Fibroblast of lung (primary cell): ENCODE results near the gene TRAF3. TPM values are rescaled to one million over a fixed set of nuclear protein-coding genes. Genes with fewer than 3 reads are reported as not detected.

Experiments
- DNase-seq, 2 donors: peaks; one replicate each; pipeline versions ENCODE4 v3.0.0 to v3.0.0-alpha.2; 2010; ENCODE audit warnings: low read depth in 2 of 2
- H2AFZ ChIP-seq: 2 replicates; pipeline ENCODE4 v1.5.1; 2012; ENCODE audit warnings: low read length, control low read depth, inconsistent platforms
- H3K27ac ChIP-seq: 2 replicates; pipeline ENCODE4 v1.5.1; 2011; ENCODE audit warnings: low read length, control low read depth; ENCODE audit not compliant: insufficient read depth
- H3K27me3 ChIP-seq: 2 replicates; pipeline ENCODE4 v1.5.1; 2011; ENCODE audit warnings: mild to moderate bottlenecking, low read length; ENCODE audit not compliant: control insufficient read depth, insufficient read depth
- H3K36me3 ChIP-seq: 2 replicates; pipeline ENCODE4 v1.5.1; 2011; ENCODE audit warnings: low read length; ENCODE audit not compliant: control insufficient read depth, insufficient read depth
- H3K4me1 ChIP-seq: 2 replicates; pipeline ENCODE4 v1.5.1; 2011; ENCODE audit warnings: low read length; ENCODE audit not compliant: control insufficient read depth, insufficient read depth; ENCODE audit errors: extremely low read depth
- H3K4me2 ChIP-seq: 2 replicates; pipeline ENCODE4 v1.5.1; 2011; ENCODE audit warnings: low read length, control low read depth; ENCODE audit not compliant: insufficient read depth; ENCODE audit errors: extremely low read depth
- H3K4me3 ChIP-seq, 4 experiments: fragments of 200-600 bp in 1 of 4; sonication (generic) in 1 of 4; replicated peaks in 1 of 4; 2 replicates each; pipeline ENCODE4 v1.5.1; 2011 to 2016; ENCODE audit warnings: low read length in 4 of 4, low read depth in 3 of 4, mild to moderate bottlenecking in 3 of 4, control low read depth in 2 of 4, inconsistent platforms in 1 of 4, mixed read lengths in 1 of 4; ENCODE audit not compliant: insufficient read depth in 1 of 4; ENCODE audit errors: control extremely low read depth in 1 of 4
- H3K79me2 ChIP-seq: 2 replicates; pipeline ENCODE4 v1.5.1; 2012; ENCODE audit warnings: mild to moderate bottlenecking, low read length, inconsistent platforms; ENCODE audit not compliant: control insufficient read depth, insufficient read depth
- H3K9ac ChIP-seq: 2 replicates; pipeline ENCODE4 v1.5.1; 2011; ENCODE audit warnings: mild to moderate bottlenecking, low read length, control low read depth; ENCODE audit not compliant: insufficient read depth
- H3K9me3 ChIP-seq: 2 replicates; pipeline ENCODE4 v1.5.1; 2012; ENCODE audit warnings: low read depth, low read length; ENCODE audit not compliant: control insufficient read depth, insufficient read depth
- H4K20me1 ChIP-seq: 2 replicates; pipeline ENCODE4 v1.5.1; 2011; ENCODE audit warnings: low read length; ENCODE audit not compliant: control insufficient read depth, insufficient read depth; ENCODE audit errors: extremely low read depth
- CTCF ChIP-seq, 2 donors: IDR thresholded peaks in 1 of 2; conservative IDR thresholded peaks in 1 of 2; 1 replicate in 1 of 2; 2 replicates in 1 of 2; pipeline ENCODE4 v1.5.1; 2011 to 2012; ENCODE audit warnings: low read length in 2 of 2, control low read depth in 1 of 2, inconsistent platforms in 1 of 2, low read depth in 1 of 2, mild to moderate bottlenecking in 1 of 2
- EZH2 ChIP-seq: IDR thresholded peaks from 2 replicates; pipeline ENCODE4 v1.5.1; 2012; ENCODE audit warnings: low read length, control low read depth, mild to moderate bottlenecking; ENCODE audit errors: missing control alignments
- polyA plus RNA-seq, 2 donors: library from polyadenylated mRNA; depleted of rRNA in 1 of 2; stranded (reverse) in 1 of 2; unstranded in 1 of 2; fragments of >200 nt; gene quantifications; 2 replicates each; pipeline ENCODE4 v1.2.1, GENCODE V29; 2011 to 2012; ENCODE audit warnings: missing spikeins in 1 of 2
- total RNA-seq: library from RNA; depleted of rRNA; stranded (reverse); fragments of >200 nt; gene quantifications from 2 replicates; pipeline ENCODE4 v1.2.1, GENCODE V29; 2014

The TRAF3 gene
- total and polyA plus RNA-seq, 2 donors (not counting 1 experiment from before 2014, with no cell fraction given) = 12.1 to 14.4 TPM

- peak; percentile 76 to 80 for DNase-seq
- Histone ChIP-seq H3K4me3 (no peak overlapping the region), H2AFZ (peak overlapping the region; percentile 68), H3K9ac (no peak overlapping the region), H3K4me1 (peaks cover 3% of the 10 kb centered on the region), H3K36me3 (no peaks in the 10 kb centered on the region), H4K20me1 (no peaks in the 10 kb centered on the region), H3K27ac (no peak overlapping the region), H3K79me2 (peaks cover 11% of the 10 kb centered on the region), H3K27me3 (no peaks in the 10 kb centered on the region), H3K9me3 (no peaks in the 10 kb centered on the region), H3K4me2 (peak overlapping the region; percentile 41)
- TF ChIP-seq EZH2 (no peak), CTCF (conservative IDR thresholded peaks at IDR 0.05 in 1 of 2, IDR thresholded peaks at IDR 0.05 in 1 of 2; ENCODE audit: low read depth in 1 of 2, low read length in 2 of 2) (peak; percentile 96 to 97)
Observed at GRCh38 chr14:102774391-102775153, 2.7 kb upstream of the TRAF3 start.

- Histone ChIP-seq H3K9me3 (no peaks in the 10 kb centered on the region), H3K27ac (peak overlapping the region; percentile 19), H4K20me1 (no peaks in the 10 kb centered on the region), H3K4me1 (peaks cover 3% of the 10 kb centered on the region), H3K4me3 (no peak overlapping the region), H3K4me2 (no peak overlapping the region), H3K27me3 (no peaks in the 10 kb centered on the region), H2AFZ (peak overlapping the region; percentile 59), H3K9ac (no peak overlapping the region), H3K36me3 (no peaks in the 10 kb centered on the region), H3K79me2 (peaks cover 24% of the 10 kb centered on the region)
- DNase-seq = peak; percentile 45 to 85
- TF ChIP-seq CTCF (conservative IDR thresholded peaks at IDR 0.05 in 1 of 2, IDR thresholded peaks at IDR 0.05 in 1 of 2; ENCODE audit: low read depth in 1 of 2, low read length in 2 of 2) (no peak), EZH2 (no peak)
Observed at GRCh38 chr14:102775855-102776760, 1.1 kb upstream of the TRAF3 start.

GRCh38 chr14:102777711-102778337, 575 bp downstream of the TRAF3 start:
- no peaks in the 10 kb centered on the region for H3K36me3 ChIP-seq

More at GRCh38 chr14:102777711-102778337, 575 bp downstream of the TRAF3 start:
- Histone ChIP-seq H3K4me1 (peaks cover 3% of the 10 kb centered on the region), H3K4me2 (peak overlapping the region; percentile 74), H3K27ac (peak overlapping the region; percentile 43), H2AFZ (no peak overlapping the region), H3K9ac (peak overlapping the region; percentile 85), H3K4me3 (peak overlapping the region; percentile 57 to 92 (median 67)), H3K27me3 (no peaks in the 10 kb centered on the region), H3K79me2 (peaks cover 27% of the 10 kb centered on the region), H3K9me3 (no peaks in the 10 kb centered on the region), H4K20me1 (no peaks in the 10 kb centered on the region)
- no peak for TF ChIP-seq CTCF (conservative IDR thresholded peaks at IDR 0.05 in 1 of 2, IDR thresholded peaks at IDR 0.05 in 1 of 2; ENCODE audit: low read depth in 1 of 2, low read length in 2 of 2)
- no peak for TF ChIP-seq EZH2
- DNase-seq = no peak
